ENCODE data around the gene WDR88.
A peak's percentile ranks its signal among the peaks of the same experiment; 100 is the strongest.

Gene WDR88

GRCh38 chr19:33192010-33192409 lies 60.1 kb downstream of the WDR88 start:
- intact Hi-C loops (cut with DNase I), result no loop called here
- DNase-seq, result peak in 3 of 42 donors; percentile 2 to 18 (median 3)

GRCh38 chr19:33193269-33193864 lies 61.5 kb downstream of the WDR88 start:
- no peak for DNase-seq
- intact Hi-C loops (cut with DNase I), result no loop called here

GRCh38 chr19:33193865-33194362 lies 62.0 kb downstream of the WDR88 start, which contains the start of gene LRP3:
Gene LRP3 (plus strand): TSS chr19:33194330. CDS start chr19:33194786, 456 bp downstream.
- intact Hi-C loops (cut with DNase I), result no loop called here
- peak in 32 of 42 donors; percentile 28 to 77 (median 60) for DNase-seq

GRCh38 chr19:33194532-33194885 lies 62.6 kb downstream of the WDR88 start:
- intact Hi-C loops (cut with DNase I), result no loop called here
- peak in 2 of 42 donors; percentile 28 to 46 for DNase-seq

GRCh38 chr19:33194886-33195644 lies 63.2 kb downstream of the WDR88 start:
- intact Hi-C loops (cut with DNase I), result no loop called here
- peak in 10 of 42 donors; percentile 14 to 51 (median 38) for DNase-seq

- intact Hi-C loops (cut with DNase I), result no loop called here
- DNase-seq, result no peak
Measured at GRCh38 chr19:33195645-33196347, 63.9 kb downstream of the WDR88 start.

GRCh38 chr19:33196446-33197193 lies 64.7 kb downstream of the WDR88 start:
- intact Hi-C loops (cut with DNase I), result no loop called here
- DNase-seq, result no peak

- intact Hi-C loops (cut with DNase I), result no loop called here
- DNase-seq, result no peak
Measured at GRCh38 chr19:33197591-33198000, 65.7 kb downstream of the WDR88 start.

- no peak for DNase-seq
Measured at GRCh38 chr19:33198169-33198568, 66.3 kb downstream of the WDR88 start.

GRCh38 chr19:33199441-33200265 lies 67.7 kb downstream of the WDR88 start:
- intact Hi-C loops (cut with DNase I), result no loop called here
- no peak for DNase-seq

More at GRCh38 chr19:33198169-33198568, 66.3 kb downstream of the WDR88 start:
- intact Hi-C loops (cut with DNase I), result no loop called here

GRCh38 chr19:33201473-33201872 lies 69.6 kb downstream of the WDR88 start:
- intact Hi-C loops (cut with DNase I), result no loop called here
- DNase-seq, result no peak

GRCh38 chr19:33201886-33202545 lies 70.1 kb downstream of the WDR88 start:
- intact Hi-C loops (cut with DNase I), result no loop called here
- DNase-seq, result no peak

- intact Hi-C loops (cut with DNase I), result no loop called here
- DNase-seq, result no peak
Measured at GRCh38 chr19:33202546-33203507, 70.9 kb downstream of the WDR88 start.

GRCh38 chr19:33203529-33203928 lies 71.6 kb downstream of the WDR88 start:
- intact Hi-C loops (cut with DNase I), result no loop called here
- DNase-seq, result no peak

- no peak for DNase-seq
- intact Hi-C loops (cut with DNase I), result no loop called here
Measured at GRCh38 chr19:33204136-33204973, 72.4 kb downstream of the WDR88 start.

GRCh38 chr19:33205110-33205509 lies 73.2 kb downstream of the WDR88 start:
- DNase-seq, result no peak
- intact Hi-C loops (cut with DNase I), result no loop called here

Measured in head of caudate nucleus (tissue), 42 donors.